ENCODE data around the gene NOL8.
A peak's percentile ranks its signal among the peaks of the same experiment; 100 is the strongest.

NOL8 gene

DNA sequence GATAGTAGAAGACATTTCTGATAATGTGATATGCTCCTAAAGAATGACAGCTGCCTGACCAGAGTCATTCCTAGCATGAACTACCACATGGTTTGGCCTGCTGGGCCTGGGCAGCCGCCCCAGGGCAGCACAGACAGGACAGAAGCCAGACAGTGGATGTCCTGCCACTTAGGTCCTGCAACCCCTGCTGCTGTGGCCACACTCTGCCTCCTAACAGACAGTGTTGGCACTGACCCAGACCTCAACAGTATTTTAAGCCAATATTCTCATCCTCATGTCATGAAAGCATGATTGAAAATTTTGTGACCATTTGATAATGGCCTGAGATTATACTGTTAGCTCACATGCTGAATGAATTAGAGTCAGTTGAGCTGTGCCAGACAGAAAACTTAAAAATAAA, 16.4 kb upstream of the NOL8 start:
- no peak overlapping the region for H3K4me3 ChIP-seq (replicated peaks; ENCODE audit: low read depth, low read length)
- TF ChIP-seq, protein P1, sequence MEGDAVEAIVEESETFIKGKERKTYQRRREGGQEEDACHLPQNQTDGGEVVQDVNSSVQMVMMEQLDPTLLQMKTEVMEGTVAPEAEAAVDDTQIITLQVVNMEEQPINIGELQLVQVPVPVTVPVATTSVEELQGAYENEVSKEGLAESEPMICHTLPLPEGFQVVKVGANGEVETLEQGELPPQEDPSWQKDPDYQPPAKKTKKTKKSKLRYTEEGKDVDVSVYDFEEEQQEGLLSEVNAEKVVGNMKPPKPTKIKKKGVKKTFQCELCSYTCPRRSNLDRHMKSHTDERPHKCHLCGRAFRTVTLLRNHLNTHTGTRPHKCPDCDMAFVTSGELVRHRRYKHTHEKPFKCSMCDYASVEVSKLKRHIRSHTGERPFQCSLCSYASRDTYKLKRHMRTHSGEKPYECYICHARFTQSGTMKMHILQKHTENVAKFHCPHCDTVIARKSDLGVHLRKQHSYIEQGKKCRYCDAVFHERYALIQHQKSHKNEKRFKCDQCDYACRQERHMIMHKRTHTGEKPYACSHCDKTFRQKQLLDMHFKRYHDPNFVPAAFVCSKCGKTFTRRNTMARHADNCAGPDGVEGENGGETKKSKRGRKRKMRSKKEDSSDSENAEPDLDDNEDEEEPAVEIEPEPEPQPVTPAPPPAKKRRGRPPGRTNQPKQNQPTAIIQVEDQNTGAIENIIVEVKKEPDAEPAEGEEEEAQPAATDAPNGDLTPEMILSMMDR (IDR thresholded peaks at IDR 0.05; ENCODE audit: insufficient read depth, low read length, poor library complexity, severe bottlenecking), result no peak
- no peaks in the 10 kb centered on the region for H3K27me3 ChIP-seq (replicated peaks; ENCODE audit: control insufficient read depth, insufficient read depth, low read length)
- DNase-seq (ENCODE audit: extremely low read depth, insufficient read length), result no peak
- H3K36me3 ChIP-seq (ENCODE audit: control insufficient read depth, insufficient read depth, low read length), result peaks cover 13% of the 10 kb centered on the region

DNA sequence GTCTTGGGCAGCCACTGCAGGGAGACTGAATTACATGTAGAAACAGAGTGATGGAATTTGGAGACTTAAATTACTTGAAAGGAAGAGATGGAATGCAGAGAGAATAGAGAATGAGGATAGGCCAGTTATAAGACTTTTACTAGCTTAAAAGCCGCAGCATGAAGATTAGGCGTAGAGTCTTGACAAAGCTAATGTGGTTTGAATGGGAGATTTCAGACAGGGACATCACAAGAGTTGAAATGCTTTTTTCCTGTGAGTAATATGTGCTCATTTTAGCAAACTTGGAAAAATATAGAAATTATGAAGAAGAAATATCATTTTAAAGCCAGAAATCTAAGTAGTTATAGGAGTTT, 8.1 kb upstream of the NOL8 start:
- DNase-seq (ENCODE audit: extremely low read depth, insufficient read length), result no peak
- no peak overlapping the region for H3K4me3 ChIP-seq (replicated peaks; ENCODE audit: low read depth, low read length)
- TF ChIP-seq, protein P1 (IDR thresholded peaks at IDR 0.05; ENCODE audit: insufficient read depth, low read length, poor library complexity, severe bottlenecking), result no peak
- H3K27me3 ChIP-seq (replicated peaks; ENCODE audit: control insufficient read depth, insufficient read depth, low read length), result no peaks in the 10 kb centered on the region
- peaks cover 4% of the 10 kb centered on the region; the same call in 1 of the 2 replicates for H3K36me3 ChIP-seq (ENCODE audit: control insufficient read depth, insufficient read depth, low read length)

DNA sequence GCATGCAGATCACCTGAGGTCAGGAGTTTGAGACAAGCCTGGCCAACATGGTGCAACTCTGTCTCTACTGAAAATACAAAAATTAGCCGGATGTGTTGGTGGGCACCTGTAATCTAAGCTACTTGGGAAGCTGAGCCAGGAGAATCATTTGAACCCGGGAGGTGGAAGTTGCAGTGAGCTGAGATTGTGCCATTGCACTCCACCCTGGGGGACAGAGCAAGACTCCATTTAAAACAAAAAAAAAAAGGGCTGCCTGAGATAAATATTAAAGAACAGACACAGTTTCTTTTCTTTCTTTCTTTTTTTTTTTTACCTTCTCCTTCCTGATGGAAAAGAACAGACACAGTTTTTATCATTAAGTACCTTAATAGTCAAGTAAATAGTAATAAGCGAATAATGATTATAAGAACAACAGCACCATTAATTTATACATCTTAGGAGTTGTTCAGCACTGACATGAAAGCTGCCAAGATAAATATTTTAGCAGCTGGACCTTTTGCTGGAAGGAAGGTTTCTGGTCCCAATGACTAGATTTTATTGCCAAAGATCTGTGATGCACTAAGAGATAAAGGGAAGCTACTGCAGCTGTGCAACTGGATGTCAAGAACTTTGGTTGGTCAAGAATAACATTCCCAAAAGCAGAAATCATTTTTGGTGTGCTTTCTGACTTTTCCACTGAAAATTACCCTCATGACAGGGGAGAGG, 7.6 kb upstream of the NOL8 start:
- no peaks in the 10 kb centered on the region for H3K27me3 ChIP-seq (replicated peaks; ENCODE audit: control insufficient read depth, insufficient read depth, low read length)
- H3K4me3 ChIP-seq (replicated peaks; ENCODE audit: low read depth, low read length), result no peak overlapping the region
- no peak for DNase-seq (ENCODE audit: extremely low read depth, insufficient read length)
- TF ChIP-seq, protein P1 (IDR thresholded peaks at IDR 0.05; ENCODE audit: insufficient read depth, low read length, poor library complexity, severe bottlenecking), result no peak
- H3K36me3 ChIP-seq (ENCODE audit: control insufficient read depth, insufficient read depth, low read length), result peaks cover 2% of the 10 kb centered on the region; the same call in 1 of the 2 replicates

DNA sequence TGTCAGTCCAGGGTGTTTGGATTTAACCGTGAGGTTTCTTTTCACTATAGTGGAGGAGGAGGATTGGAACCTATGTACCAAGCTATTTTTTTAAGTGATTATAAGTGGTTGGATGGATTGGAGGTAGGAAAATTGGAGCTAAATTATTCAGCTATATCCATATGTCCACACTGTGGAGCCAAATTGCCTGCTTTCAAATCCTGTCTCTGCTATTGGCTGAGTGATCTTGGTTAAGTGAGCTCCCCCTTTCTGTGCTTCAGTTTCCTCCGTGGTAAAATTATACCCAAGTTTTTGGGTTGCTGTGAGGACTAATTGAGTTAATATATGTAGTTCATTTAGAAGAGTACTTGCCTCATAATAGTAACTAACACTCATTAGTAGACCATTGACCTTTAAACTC, 3.1 kb upstream of the NOL8 start:
- Histone ChIP-seq H3K4me3 (replicated peaks; ENCODE audit: low read depth, low read length) (no peak overlapping the region), H3K36me3 (ENCODE audit: control insufficient read depth, insufficient read depth, low read length) (no peaks in the 10 kb centered on the region), H3K27me3 (replicated peaks; ENCODE audit: control insufficient read depth, insufficient read depth, low read length) (no peaks in the 10 kb centered on the region)
- TF ChIP-seq, protein P1 (IDR thresholded peaks at IDR 0.05; ENCODE audit: insufficient read depth, low read length, poor library complexity, severe bottlenecking), result peak; percentile 24
- DNase-seq (ENCODE audit: extremely low read depth, insufficient read length), result no peak

DNA sequence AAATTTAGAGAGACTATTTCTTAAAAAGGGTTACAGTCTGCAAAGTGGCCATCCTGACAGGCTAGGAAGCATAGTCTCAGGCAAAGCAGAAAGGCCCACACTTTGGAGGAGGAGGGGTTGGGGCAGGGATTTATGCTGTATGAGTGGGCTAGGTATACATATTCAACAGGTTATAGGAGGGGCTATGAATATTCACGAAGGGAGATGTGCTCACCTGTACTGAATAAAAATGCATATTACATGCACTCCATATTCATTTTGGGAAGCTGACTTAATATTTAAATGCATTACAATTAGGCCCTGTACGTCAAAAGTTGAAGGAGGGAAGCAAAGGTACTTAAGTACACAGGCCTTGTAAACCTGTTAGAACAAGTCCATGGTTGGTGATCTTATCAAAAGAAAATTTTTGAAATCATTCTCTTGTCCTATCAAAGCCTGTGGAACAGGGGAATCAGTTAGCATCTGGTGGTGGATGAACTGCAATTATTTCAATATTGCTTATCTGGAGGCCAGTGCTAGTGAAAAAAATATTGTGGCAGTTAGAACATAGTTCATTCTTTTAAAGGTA, 2.2 kb upstream of the NOL8 start:
- no peak for DNase-seq (ENCODE audit: extremely low read depth, insufficient read length)
- no peaks in the 10 kb centered on the region for H3K27me3 ChIP-seq (replicated peaks; ENCODE audit: control insufficient read depth, insufficient read depth, low read length)
- no peak overlapping the region; the same call in 1 of the 2 replicates for H3K4me3 ChIP-seq (replicated peaks; ENCODE audit: low read depth, low read length)
- TF ChIP-seq, protein P1 (IDR thresholded peaks at IDR 0.05; ENCODE audit: insufficient read depth, low read length, poor library complexity, severe bottlenecking), result no peak
- H3K36me3 ChIP-seq (ENCODE audit: control insufficient read depth, insufficient read depth, low read length), result peaks cover 1% of the 10 kb centered on the region
